GM12892 (cell line): ENCODE data around the gene RBAK. TPM values are rescaled to one million over a fixed set of nuclear protein-coding genes. Genes with fewer than 3 reads are reported as not detected.
"Not testable (repeated sequence)": the region's sequence is repeated elsewhere in the genome, so short reads cannot be mapped to it uniquely, and the experiment has no call there.

Experiments used
- DNase-seq: peaks from one replicate; pipeline ENCODE4 v3.0.0; 2011; ENCODE audit not compliant: insufficient read length
- FAIRE-seq: peaks from 2 replicates; lab custom pipeline; 2011; peaks lifted over from hg19 to GRCh38; lab: Jason Lieb, UNC
- POLR2A ChIP-seq: IDR thresholded peaks from 2 replicates; pipeline ENCODE4 v1.6.1; 2011; ENCODE audit warnings: low read depth, low read length, control low read depth
- POLR2AphosphoS5 ChIP-seq: IDR thresholded peaks from 2 replicates; pipeline ENCODE4 v1.6.1; 2011; ENCODE audit warnings: low read depth, low read length, control low read depth
- TAF1 ChIP-seq: IDR thresholded peaks from 2 replicates; pipeline ENCODE4 v1.6.1; 2011; ENCODE audit warnings: low read depth, mild to moderate bottlenecking, control low read depth, low read length, borderline replicate concordance
- polyA plus RNA-seq: library from polyadenylated mRNA; unstranded; fragments of >200 nt; gene quantifications from one replicate; pipeline ENCODE4 v1.2.1, GENCODE V29; 2012; ENCODE audit warnings: missing spikeins, inconsistent platforms; ENCODE audit not compliant: missing spikeins

The RBAK gene
- polyA plus RNA-seq = 6.4 TPM

DNA sequence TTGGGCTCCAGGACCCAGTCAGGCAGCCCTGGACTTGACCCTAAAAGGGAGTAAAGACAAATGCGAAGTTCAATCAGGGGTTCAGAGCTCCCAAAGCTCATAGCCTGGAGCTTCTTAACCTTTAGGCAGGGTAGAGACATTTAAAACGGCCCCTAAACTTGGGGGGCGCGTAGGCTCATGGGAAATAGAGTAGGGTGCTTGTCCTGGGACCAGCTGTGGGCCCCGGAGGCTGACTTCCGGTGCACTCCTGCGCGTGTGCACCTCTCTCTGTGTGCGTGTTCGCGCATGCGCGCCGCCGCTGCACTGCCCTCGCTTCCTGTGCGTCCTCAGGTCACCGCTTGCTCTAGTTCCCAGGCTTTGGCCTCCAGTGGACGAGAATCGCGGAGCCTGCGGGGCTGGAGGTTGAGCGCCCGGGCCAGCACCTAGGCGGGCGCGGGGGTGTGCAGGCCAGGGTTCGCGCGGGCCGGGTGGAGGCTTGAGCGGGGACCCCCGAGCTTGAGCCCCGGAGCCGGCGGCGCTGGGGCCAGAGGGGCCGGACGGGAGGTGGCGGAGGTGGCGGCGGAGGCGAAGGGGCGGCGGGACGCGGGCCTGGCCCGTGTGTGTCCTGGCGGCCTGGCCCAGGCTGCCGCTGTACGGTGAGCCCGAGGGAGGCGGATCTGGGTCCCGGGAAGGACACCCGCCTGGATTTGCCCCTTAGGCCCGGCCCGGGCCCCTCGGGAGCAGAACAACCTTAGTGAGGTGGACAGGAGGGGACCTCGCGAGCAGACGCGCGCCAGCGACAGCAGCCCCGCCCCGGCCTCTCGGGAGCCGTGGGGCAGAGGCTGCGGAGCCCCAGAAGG is at the start of gene RBAK:
Gene RBAK, plus strand, starts transcription at position 303 of the 839 bp plus-strand sequence. CDS start 2,217 bp downstream, outside the sequence.
- peak; percentile 33 for FAIRE-seq
- peak; percentile 84 for DNase-seq

GRCh38 chr7:4996696-4997222 is 48.9 kb upstream of the RBAK start:
- TF ChIP-seq POLR2AphosphoS5 (no peak), POLR2A (no peak), TAF1 (no peak)
- no peak for FAIRE-seq
- DNase-seq = no peak

More for the DNA sequence above, at the start of gene RBAK:
- TF ChIP-seq POLR2A (peak; percentile 83; the same call in 1 of the 2 replicates), POLR2AphosphoS5 (peak; percentile 81), TAF1 (peak; percentile 70; the same call in 1 of the 2 replicates)

DNA sequence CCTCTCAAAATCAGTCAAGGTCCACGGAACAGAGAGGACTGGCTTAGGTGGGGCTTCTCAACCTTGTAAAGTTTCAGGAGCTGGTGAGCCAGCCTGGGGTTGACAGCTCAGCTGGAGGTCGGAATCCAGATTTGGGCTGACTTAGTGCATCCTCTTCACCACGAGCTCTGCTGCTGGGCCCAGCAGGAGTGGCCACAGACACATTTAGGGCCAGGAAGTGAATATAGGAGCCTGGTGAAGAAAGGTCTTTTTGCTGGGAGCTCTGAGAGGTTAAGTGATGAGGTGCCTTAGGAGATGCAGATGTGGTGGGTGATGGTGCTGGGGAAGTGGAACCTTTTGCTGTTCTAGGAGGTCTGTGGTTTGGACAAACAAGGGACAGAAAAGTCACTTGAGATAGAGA is 47.4 kb upstream of the RBAK start:
- DNase-seq (no peak), FAIRE-seq (no peak)
- TF ChIP-seq POLR2AphosphoS5 (no peak), TAF1 (no peak), POLR2A (no peak)

GRCh38 chr7:4998910-4999309 is 46.8 kb upstream of the RBAK start:
- FAIRE-seq (no peak), DNase-seq (no peak)
- TF ChIP-seq POLR2AphosphoS5 (no peak), POLR2A (no peak), TAF1 (no peak)

DNA sequence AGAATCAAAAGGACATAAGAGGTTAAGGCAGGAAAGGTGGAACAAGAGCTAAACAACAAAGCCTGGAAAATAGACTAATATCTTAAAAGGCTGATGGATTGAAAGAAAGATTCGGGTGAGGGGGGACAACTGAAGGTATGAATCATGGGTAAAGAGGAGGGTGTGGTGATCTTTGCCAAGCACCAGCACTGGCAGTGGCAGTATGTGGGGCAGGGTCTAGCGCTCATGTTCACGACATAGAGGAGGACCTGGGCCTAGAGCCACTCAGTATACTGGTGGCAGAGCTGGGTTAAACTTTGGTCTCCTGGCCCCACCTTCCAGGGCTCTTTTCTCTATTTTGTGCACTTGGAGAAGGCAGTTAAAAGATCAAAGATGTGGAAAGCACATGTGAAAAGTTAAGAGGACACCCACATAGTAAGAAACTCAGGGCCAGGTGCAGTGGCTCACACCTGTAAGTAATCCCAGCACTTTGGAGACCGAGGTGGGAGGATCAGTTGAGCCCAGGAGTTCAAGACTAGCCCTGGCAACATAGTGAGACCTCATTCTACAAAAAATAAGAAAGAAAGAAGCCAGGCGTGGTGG is 46.2 kb upstream of the RBAK start:
- FAIRE-seq (no peak), DNase-seq (no peak)
- TF ChIP-seq POLR2AphosphoS5 (no peak), POLR2A (no peak), TAF1 (no peak)

DNA sequence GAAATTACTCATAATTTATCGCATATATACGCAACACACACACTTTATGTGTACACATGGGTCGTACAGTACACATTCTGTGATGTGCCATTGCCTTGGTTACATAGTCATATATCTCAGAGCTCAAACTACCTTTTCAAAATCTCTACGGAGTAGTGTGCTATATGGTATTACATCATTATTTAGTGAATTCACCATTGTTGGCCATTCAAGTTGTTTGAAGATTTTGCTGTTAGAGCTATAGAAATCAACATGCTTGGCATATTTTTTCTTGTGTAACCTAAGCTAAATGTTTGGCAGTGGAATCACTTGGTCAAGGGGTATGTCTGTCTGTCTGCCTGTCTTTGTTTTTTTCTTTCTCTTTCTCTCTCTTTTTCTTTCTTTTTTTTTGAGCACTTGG is 44.7 kb upstream of the RBAK start:
- DNase-seq = no peak
- no peak for FAIRE-seq
- TF ChIP-seq TAF1 (no peak), POLR2AphosphoS5 (no peak), POLR2A (no peak)

DNA sequence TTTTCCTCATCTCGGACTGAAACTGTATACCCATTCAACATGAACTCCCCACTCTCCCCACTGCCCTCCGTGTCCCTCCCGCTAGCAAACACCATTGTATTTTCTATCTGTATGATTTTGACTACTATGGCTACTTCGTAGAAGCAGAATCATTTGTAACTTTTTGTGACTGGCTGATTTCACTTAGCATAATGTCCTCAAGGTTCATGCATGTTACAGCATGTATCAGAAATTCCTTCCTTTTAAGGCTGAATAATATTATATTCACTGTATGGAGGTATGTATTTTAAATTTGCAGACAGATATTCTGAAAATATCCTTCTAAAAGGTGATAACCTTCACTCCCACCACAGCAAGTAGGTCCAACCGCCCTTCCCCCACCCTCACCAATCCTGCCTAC is 43.7 kb upstream of the RBAK start:
- no peak for FAIRE-seq
- DNase-seq = no peak
- TF ChIP-seq POLR2A (no peak), POLR2AphosphoS5 (no peak), TAF1 (no peak)

DNA sequence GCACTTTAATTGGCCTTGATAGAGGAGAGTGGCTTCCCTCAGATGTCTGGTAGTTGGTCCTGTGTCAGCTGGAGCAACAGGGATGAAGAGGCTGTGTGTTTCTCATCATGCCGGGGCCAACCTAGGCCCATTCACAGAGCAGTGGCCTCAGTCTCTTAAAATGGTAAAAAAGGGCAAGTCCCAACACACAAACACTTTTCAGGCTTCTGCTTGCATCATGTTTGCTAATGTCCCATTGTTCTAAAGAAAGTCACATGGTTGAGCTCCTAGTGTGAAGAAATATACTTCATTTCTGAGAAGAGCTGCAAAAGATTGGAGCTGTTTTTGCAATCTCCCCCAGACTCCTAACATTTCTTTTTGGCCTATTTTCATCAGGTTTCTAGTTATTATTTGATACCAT is 40.6 kb upstream of the RBAK start:
- TF ChIP-seq POLR2AphosphoS5 (no peak), TAF1 (no peak), POLR2A (no peak)
- no peak for DNase-seq
- no peak for FAIRE-seq

DNA sequence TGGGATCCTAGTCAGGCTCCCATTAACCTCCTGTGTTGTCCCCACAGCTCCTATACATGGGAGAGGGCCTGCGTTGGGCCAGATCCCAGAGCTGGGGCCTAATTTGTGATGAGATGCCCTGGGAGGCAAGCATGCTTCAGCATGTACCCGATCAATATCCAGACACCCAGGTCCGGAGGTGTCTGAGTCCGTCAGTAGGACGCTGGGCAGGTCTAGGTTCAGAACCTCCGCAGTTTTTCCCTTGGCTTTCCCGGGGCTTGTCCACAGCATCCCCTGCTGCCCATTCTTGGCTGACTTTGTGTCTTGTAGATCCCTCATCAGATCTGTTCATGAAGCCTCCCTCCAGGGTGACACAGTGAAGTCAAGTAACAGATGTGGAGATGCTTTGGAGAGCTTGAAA is 32.7 kb upstream of the RBAK start:
- peak; percentile 76 for FAIRE-seq
- no peak for TF ChIP-seq POLR2A
- no peak for TF ChIP-seq TAF1
- TF ChIP-seq POLR2AphosphoS5 = no peak
- DNase-seq = no peak

DNA sequence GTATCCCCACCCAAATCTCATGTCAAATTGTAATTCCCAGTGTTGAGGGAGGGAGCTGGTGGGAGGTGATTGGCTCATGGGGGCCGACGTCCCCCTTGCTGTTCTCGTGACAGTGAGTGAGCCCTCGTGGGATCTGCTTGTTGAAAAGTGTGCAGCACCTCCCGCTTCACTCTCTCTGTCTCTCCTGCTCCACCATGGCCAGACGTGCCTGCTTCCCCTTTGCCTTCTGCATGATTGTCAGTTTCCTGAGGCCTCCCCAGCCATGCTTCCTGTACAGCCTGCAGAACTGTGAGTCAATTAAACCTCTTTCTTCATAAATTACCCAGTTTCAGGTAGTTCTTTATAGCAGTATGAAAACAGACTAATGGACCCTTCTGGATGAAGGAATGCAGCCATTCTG is 29.7 kb upstream of the RBAK start:
- FAIRE-seq, DNase-seq: not testable (repeated sequence)

DNA sequence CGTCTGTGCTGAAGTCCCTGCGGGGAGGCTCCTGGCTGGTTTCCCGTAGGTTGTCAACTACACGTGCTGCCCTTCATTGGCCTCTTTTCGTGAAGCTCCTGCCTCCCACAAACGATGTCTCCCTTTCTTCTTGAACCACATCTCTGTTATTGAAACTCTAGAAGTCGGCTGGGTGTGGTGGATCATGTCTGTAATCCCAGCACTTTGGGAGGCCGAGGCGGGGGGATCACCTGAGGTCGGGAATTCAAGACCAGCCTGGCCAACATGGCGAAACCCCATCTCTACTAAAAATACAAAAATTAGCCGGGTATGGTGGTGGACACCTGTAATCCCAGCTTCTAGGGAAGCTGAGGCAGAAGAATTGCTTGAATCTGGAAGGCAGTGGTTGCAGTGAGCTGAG is 28.0 kb upstream of the RBAK start:
- FAIRE-seq, DNase-seq: not testable (repeated sequence)

GRCh38 chr7:5020098-5020497 is 25.6 kb upstream of the RBAK start:
- no peak for TF ChIP-seq POLR2AphosphoS5
- TF ChIP-seq POLR2A = no peak
- TF ChIP-seq TAF1 = no peak
- FAIRE-seq (no peak), DNase-seq (no peak)

DNA sequence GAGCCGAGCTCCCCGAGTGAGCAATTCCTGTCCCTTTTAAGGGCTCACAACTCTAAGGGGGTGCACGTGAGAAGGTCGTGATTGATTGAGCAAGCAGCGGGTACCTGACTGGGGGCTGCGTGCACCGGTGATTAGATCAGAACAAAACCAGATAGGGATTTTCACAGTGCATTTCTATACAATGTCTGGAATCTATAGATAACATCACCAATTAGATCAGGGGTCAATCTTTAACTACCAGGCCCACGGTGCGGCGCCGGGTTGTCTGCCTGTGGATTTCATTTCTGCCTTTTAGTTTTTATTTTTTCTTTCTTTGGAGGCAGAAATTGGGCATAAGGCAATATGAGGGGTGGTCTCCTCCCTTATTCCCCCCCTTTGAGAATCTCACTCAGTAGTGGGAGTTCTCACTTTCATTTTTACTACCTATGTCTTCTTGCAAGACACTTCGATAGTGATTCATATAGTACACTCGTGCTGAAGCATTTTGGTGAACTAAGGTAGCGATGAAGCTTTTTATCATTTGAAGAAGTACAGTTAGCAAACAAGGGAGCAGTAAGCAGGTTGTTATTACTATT is 24.6 kb upstream of the RBAK start:
- DNase-seq = not testable (repeated sequence)

DNA sequence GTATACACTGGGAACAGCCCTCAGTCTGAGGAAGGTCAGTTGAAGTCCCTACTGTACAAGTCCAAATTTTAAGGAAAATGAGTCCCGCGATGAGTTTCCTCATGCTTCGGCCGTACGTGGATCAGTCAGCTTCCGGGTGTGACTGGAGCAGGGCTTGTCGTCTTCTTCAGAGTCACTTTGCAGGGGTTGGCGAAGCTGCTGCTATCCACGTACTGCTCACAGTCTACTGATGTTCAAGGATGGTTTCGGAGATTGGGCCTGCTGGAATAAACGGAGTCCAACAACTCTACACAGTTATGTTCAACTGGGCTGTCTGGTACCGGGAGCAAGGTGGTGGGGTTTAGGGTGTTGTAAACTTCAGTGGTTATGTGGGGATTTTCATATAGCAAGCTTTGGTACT is 22.0 kb upstream of the RBAK start:
- not testable (repeated sequence) for DNase-seq, FAIRE-seq

More for the DNA sequence above, 24.6 kb upstream of the RBAK start:
- FAIRE-seq = not testable (repeated sequence)

- FAIRE-seq, DNase-seq: not testable (repeated sequence)
Measured at GRCh38 chr7:5027796-5028410, 17.8 kb upstream of the RBAK start.

DNA sequence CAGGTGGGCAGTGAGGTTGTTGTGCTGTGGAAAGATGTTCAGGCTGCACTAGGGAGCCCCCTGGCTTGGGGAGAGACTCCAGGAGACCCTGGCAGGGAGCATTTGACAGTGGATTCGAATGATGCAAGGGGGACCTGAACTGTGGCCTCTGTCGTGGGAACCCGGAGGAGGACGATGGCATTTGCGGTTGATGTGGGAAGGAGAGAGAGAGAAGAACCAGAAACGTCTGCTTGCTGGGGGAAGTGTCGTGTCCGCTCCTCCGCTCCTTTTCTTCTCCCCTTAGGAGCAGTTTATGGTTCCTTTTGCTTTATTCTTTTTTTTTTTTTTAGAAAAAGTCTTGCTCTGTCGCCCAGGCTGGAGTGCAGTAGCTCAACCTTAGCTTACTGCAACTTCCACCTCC is 12.5 kb upstream of the RBAK start:
- FAIRE-seq, DNase-seq: not testable (repeated sequence)
